Fibroblast of skin of abdomen (primary cell): ENCODE measurements around the gene GPR37L1.
"Not testable (repeated sequence)": the region's sequence is repeated elsewhere in the genome, so short reads cannot be mapped to it uniquely, and the experiment has no call there.

Experiments used
- DNase-seq: peaks from one replicate; pipeline ENCODE4 v3.0.0-alpha.2; 2013

GPR37L1 gene

DNA sequence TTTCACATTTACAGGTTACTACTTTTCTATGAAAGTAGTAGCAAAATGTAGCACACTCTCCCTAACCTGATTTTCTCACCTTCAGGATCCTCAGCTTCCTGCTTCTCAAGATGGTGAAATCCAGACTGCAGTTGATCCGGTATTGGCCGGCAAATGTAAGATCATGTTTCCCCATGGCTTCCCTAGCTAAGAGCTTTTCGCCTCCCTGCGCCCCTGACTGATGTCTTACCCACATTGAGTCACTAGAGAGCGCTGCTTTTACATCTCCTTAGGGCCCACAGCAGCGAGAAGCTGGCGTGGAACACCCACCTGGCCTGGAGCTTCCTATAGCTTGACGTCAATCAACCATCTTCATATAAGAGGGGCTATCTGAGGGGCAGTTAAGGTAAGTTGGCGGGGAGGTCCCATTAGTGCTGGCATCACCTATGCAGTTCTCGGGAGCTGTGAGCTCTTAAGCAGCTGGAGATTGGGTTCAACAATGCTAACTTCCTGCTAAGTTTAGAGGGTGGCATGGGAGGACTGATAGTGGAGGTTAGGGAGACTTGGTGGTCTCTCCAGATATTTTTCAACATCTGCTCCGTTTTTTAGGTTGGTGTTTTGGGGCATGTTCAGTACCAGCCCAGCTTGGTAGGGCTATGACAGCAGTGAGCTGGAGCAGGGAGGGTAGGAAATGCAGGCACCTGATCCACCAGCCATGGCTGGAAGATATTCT, 32.2 kb downstream of the GPR37L1 start:
- peak; percentile 57 for DNase-seq

DNA sequence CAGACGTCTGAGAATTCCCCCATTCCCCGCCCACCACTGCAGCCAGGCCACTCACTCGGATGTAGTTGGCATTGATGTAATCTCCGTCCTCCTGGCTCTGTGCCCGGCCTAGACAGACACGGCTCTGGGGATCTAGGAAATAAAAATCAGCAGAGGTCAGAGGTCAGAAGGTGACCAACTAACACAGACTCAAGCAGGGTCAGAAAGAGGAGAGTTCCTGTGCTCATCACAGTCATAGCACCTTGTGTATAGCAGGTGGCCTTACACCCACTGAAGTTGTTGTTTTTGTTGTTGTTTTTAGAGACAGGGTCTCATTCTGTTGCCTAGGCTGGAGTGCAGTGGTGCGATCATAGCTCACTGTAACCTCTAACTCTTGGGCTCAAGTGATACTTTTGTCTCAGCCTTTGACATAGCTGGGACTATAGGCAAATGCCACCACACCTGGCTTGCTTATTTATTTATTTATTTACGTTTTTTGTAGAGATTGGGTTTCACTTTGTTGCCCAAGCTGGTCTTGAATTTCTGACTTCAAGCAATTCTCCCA, 32.8 kb downstream of the GPR37L1 start:
- no peak for DNase-seq

DNA sequence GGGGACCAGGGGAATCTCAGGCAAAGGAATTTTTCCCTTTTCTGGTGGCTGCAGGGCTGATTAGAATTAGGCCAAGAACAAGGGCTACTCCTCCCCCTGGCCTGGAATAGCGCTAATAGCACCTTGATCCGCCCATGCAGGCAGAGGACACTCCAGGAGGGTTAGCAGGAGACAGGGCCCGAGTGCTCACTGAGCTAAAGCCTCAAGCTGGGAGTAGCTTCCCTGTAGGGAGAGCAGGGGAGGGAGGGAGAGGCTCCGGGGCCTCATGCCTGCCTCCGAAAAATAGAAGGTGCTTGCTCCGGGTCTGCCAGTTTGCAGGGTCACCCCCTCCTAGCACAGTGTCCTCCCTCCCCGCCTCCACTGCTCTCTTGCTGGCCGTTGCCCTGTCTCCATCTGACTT, 33.9 kb downstream of the GPR37L1 start:
- no peak for DNase-seq

DNA sequence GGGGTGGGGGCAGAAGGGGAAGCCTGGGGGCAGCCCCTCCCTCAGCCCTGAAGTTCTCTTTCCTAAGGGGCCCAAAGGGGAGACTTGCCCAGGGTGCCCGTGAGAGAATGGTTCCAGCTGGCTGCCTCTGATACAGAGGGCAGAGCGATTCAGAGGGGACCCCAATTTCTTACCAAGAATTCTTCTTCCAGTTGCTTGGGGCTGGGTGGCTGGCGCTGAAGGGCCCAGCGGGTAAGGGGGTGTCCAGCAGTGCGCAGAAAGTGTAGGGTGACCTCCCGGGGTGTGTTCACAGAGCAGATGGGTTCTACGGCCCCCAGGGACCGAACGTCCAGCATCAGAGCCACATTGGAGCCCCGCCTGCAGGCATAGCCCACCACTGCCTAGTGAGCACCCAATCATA, 35.2 kb downstream of the GPR37L1 start:
- DNase-seq, result no peak

DNA sequence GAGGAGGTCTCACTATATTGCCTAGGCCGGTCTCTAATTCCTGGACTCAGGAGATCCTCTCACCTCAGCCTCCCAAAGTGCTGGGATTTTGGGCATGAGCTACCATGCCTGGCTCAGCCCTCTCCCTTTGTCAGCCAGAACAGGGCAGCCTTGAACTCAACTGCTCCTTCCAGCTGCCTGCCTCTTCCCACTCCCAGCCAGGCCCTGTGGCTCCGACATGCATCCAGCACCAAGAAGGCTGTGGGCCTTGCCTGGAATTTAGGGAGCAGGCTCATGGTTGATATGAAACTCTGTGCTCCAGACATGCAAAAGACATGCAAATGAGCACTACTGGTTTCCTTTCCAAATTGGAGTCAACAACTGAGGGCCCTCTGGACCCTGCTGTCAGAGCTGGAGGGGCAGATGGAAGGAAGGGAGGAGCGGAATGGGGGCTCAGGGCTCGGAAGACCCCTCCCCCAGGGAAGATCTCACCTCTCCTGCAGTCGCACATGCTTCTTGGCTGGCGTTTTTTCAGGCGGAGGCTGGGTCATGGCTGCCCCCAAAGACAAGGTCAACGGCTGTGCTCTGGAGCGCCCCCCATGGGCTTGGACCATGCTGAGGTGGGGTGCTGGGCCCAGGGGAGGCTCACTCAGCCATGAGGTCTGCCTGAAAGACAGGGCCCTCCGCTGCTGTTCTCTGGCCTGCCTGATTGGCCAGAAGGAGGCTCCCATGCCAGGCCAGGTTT, 36.3 kb downstream of the GPR37L1 start:
- DNase-seq, result no peak

DNA sequence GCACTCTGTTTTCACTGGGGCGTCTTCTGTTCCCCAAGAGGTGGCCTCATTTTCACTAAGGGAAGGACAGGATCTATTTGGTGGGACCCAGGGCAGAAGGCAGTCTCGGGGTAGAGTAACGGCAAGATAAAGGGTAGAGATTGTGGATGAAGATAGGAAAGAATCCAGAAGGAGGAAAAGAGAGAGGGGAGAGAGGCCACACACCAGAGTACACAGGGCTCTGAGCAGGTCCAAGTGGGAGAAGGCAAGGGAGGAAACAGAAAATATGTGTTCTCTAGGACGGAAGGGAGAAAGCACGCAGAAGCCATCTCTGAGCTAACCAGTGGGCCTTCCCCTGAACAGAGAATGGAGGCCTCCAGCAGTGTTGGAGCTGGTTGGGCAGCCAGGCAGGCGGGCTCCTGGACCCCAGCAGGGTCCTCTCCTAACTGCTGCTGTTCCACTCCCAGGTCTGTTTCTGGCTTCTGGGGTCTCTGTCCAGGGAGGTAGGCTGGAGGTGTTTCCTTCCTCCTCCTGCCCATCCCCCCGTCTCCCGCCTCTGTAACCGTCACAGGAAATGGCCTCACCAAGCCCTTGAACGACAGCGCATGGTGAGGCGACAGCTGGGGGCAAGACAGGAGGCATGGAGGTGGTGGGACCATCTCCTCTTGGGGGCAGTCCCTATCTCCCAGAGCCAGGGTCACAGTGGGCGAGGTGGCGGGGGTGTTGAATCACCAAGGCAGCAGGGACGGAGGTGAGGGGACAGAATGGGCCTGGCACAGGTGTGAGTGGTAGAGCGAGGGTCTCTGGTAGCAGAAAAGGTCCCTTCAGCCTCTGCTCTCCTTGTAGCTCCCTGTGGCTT, 37.0 kb downstream of the GPR37L1 start:
- DNase-seq, result no peak

DNA sequence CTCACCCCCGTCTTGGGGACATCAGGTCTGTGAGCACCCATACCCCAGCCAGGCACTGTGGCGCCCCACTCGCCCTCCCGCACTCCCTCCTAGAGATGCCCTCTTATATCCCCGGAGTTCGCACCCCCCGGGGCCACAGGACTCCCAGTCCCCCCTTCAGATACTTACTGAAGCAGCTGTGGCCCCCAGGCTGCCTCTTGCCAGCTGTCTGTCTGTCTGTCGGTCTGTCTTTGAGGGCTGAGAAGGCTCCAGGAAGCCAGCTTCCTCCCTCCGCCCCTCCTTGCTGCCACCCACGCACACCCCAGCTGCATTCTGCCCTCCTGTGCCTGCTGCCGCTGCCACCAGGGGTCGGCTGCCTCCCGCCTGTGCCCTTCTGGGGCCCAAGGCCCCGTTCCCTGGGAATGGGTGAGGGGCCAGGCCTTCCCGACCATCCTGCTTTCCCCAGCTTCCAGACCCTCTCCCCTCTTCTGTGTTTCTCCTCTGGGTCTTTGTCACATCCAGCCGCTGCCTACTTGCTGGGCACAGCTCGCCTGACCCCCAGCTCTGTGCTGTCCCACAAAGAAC, 37.7 kb downstream of the GPR37L1 start, which contains the start of gene PTPN7:
PTPN7 (minus strand) TSS at position 226 of the 564 bp plus-strand sequence. CDS start 1,200 bp downstream, outside the sequence.
- no peak for DNase-seq

DNA sequence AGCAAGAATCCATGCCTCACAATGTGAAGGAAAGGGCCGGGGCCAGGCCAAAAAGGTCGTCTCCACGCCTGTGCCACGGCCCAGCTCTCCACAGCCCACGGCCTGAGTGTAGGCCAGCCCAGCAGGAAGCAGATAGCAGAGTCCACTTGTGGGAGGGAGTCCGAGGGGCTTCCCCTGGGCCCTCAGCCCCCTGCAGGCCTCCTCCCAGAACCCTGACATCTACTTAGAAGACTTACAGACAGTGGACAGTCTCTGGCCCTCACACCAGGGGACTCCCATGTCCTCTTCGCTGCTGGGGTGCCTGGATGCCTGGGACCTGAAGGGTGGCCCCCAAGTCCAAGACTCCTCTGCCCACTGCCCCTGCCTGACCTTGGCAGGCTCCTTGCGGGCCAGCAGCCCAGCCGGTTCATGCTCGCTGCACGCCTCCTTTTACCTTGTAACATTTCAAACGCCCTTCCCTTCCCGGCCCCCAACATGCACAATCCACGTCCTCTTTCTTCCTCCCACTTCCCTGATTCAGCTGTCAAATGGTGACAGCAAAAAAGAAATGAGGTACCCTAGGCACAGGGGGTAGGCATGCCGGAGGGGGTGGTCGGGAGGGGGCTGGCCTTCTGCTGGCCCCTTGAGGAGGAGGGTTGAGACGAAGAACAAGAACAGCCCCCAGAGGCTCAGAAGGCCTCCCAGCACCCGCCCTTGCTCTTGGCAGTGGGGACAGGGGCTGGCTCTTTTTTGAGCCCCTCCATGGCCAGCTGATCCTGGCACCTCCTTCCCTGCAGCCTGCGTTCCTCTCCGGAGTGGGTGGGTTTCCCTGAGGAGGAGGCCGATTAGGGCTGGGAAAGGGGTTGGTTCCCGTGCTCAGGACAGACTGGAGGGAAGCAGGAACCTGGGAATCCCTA, 38.7 kb downstream of the GPR37L1 start:
- DNase-seq, result no peak

DNA sequence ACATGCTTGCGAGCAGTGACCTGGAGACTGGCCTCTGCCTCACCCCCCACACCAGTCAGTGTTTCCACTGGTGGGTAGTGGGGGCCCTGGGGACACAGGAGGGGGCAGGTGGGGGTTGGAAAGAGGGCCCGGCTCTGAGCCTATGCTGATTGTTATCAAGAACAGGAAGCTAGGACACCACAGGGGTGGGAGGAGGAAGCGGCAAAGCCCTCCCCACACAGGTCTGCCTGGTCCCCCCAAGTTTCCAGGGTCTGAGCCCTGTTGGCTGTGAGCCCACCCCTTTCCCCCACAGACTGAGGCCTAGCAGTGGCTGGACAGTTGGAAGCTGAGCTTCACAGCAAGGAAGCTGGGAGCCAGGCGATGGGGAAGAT, 39.3 kb downstream of the GPR37L1 start:
- DNase-seq, result no peak

DNA sequence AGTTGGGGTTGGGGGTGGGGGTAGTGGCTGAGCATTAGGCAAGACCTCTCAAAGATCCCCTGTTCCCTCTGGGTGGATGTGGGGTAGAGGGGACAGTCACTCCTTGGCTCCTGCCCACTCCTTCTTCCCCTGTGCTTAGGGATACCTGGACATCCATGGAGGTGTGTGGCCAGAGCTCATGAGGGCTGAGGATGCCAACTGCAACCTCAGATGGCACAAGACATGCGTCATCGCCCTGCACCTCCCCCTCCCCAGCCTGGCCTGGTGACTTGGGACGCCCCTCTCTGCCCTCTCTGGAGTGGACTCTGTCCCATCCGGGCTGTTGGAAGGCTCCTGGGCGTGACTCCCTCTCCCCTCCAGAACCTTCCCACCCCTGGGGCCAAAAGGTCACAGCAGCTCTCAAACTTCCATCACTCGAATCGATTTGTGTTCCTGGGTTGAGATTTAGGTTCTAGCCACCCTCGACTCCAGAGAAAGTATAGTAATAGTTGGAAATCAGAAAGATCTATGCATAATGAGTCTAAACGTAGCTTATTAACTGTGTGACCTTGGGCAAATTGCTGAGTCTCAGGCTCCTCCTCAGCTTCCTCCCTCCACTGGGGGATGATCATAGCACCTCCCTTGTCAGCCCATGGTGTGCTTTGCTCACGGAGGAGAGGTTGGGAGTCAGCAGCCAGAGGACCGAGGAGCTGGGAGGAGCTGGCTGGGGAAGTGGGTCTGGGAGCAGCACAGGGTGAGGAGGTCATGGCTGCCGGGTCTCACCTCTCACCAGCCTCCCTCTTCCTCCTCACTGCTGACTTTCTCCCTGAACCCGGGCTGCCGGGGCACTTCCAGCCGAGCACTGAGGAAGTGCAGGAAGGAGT, 39.9 kb downstream of the GPR37L1 start:
- no peak for DNase-seq

DNA sequence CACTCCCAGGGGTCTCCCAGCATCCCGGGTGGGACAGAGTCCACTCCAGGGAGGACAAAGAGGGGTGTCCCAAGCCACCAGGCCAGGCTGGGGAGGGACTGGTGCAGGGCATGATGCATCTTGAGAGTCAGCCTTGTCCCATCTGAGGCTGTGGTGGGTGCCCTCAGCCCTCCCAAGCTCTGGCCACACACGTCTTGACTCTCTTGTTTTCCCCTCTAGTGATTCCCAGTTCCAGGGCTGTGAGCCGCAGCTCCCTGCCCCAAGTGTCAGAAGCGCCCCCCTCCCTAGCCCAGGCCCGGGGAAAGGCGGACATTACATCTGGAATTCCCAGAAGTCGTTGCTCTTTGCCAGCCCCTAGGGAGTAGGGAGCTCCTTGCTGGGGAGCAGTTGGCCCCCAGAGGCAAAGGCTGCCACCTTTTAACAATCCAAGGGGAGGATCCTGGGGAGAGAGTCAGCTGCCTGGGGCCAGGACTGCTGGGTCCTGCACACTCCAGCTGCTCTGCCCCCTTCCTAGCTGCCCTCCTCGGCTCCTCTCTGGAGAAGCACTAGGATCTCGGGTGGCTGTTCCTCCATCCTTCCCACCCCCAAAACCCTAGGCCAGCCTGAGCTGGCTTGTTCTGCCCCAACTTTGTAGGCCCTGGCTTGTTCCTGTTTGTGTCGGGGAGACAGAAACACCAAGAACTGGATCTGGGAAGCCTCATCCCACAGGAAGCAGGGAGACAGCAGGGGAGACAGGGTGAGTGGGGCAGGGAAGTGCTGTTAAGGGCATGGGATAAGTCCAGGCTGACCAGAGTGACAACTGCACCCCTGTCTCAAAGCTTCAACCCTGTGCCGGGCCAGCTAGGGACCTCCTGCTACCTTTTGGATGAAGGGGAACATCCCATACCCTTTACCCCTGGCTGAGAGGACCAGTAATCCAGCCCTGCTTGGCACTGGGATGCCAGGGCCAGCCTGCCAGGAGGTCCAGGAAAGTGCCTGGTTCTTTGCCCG, 40.9 kb downstream of the GPR37L1 start:
- DNase-seq, result no peak

DNA sequence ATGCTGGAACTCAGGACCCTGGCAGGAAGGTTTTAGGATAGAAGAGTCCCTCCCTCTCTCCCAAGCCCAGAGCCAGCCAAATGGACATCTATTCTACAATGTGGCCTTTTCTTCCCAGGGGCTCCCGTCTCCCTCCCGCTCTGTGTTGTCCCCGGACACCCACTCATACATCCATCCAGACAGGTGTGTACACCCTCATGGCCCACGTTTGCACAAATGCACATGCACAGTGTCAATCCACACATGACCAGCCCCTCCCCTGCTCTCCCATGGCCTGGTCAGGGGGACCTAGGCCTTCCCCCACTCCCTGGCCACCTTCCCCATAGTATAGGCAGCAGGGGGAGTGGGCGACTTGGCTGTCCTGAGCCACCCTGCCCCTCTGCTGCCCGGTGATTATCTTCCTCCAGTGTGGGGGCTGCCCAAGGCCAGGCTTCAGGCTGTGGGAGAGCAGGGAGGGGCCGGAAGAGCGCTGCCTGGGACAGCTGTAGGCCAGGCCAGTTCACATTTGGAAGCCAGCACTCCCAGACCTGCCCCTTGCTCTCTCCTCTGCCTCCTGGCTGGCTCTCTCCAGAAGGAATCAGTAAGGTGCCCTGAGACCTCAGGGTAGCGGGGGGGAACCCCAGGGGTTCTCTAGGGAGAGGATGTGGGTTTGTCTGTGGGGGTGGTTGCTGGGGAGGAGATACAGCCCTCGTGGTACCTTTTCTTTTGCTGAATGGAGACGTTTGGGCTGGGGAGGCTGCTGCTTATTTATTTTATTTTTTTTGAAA, 41.7 kb downstream of the GPR37L1 start:
- DNase-seq, result no peak

DNA sequence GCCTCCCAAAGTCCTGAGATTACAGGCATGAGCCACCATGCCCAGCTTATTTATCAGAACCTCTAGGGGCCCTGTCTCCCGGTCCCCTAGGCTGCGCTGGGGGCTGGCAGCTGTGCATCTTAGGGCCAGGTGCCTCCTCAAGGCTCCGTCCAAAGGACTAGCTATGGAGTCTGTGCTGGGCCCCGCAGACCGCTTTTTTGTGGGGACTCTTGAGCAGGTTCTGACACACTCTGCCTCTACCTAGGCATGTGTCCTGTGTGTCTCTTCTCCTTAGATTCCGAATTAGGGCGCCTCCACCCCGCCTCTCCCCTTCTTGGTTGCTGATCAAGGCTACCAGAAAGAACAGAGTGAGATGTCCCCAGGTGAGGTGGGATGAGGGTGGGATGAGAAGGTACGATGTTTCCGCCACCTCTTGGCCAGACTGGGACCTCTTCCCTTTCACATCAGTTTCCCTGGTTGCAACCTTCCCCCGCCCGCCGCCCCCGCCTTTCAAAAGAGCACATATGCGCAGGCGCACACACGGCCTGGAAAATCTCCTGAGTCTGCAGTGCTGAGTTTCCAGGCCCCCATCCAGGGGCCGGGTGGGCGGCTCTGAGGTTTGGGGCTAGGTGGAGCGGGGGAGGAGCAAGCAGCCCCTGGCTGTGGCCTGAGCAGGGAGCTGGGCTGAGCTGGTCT, 42.7 kb downstream of the GPR37L1 start:
- no peak for DNase-seq

DNA sequence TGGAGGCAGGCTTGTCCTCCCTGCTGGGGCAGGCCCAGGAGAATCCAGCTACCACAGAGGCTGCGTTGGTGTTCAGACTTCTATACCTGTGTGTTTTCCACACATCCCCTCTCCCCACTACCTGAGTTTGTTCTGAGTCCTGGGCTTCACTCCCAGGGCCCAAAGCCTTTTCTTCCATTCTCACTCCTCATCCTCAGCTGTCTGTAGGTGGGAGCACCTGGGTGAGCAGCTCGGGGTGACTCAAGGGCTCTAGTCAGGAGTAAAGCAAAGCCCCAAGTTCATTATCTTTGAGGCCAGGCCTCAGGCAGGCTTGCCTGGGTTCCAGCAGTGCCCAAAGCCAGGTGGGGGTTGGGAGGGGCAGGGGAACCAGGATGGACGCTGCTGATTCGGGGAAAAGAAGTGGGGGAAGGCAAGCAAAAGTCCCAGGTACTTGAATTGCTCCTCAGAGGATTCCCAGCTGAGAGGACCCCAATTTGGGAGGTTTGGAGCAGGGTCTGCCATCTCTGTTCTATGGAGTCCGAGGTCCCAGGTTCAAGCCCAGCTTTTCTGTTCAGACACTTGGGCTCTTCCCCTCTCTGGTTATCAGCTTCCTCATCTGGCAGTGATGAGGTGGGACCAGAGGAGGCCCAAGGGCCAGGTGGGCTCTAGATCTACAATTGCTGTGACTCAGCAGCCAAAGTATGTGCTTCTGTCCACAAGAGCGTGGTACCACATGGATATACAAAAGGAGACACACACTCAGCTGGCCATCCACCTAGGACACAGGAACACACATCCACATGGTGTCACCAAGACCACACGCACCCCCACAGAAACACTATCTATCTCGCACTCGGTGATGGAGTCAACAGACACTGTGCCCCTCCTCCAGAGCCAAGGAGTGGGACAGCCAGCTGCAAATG, 43.5 kb downstream of the GPR37L1 start:
- DNase-seq, result no peak

DNA sequence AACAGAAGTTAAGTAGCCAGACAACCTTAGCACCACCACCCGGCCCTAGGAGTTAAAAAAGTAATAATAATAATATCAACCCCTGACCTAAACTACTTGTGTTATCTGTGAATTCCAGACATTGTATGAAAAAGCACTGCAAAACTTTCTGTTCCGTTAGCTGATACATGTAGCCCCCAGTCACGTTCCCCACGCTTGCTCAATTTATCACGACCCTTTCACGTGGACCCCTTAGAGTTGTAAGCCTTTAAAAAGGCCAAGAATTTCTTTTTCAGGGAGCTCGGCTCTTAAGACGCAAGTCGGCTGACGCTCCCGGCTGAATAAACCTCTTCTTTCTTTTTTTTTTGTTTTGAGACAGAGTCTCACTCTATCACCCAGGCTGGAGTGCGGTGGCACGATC, 44.3 kb downstream of the GPR37L1 start:
- not testable (repeated sequence) for DNase-seq

DNA sequence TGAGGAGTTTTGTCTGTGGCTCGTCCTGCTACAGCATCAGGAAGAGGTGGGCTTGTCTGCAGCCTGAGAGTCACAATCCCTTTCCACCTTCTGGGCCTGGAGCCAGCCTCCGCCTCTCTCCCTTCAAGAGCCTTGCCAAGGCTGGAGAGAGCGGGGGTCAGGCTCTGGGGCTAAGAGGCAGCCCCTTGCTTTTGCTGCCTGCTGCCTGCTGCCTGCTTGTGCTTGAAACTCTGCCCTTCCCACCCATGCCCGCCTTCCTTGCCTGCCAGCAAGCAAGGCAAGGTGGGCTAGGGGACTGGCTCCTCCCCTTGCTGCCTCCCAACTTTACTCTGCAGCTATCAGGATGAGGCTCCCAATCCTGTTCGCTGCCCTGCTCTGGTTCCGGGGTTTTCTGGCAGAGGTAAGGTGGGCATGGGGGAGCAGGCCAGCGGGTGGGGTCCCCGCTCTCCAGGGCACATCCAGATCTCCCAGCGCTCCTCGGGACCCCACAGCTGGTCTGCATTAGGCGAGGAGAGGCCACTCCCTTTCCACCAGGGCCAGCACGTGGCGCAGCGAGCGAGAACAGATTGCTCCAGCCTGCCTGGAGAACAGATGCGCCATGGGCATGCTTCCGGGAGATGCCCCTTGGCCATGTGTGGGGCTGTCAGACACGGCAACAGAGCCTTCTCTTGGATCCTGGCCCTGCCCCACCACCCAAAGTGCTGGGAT, 45.1 kb downstream of the GPR37L1 start:
- peak; percentile 41 for DNase-seq
